ENCODE measurements around the gene DEF6.

Gene DEF6

GRCh38 chr6:35297601-35298481 is at the start of gene DEF6:
Gene DEF6 (plus strand): TSS chr6:35297818. CDS start chr6:35297857, 39 bp downstream.
- DNase-seq (ENCODE audit: low read depth, low spot score) = peak; percentile 68

GRCh38 chr6:35248300-35248699 is 49.3 kb upstream of the DEF6 start:
- DNase-seq (ENCODE audit: low read depth, low spot score) = no peak

DNA sequence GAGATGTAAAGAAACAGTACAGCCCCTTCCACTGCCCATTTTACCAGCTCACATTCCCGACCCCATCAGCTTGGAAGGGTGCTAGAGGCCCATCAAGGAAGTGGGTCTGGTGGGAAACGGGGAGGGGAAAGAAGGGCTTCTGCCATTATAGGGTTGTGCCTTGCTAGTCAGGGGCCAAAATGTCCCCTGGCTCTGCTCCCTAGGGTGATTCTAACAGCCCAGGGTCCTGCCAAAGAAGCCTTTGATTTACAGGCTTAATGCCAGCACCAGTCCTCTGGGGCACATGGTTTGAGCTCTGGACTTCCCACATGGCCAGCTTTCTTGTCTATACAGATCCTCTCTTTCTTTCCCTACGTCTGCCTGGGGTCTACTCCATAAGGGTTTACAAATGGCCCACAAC is 48.7 kb upstream of the DEF6 start:
- no peak for DNase-seq (ENCODE audit: low read depth, low spot score)

DNA sequence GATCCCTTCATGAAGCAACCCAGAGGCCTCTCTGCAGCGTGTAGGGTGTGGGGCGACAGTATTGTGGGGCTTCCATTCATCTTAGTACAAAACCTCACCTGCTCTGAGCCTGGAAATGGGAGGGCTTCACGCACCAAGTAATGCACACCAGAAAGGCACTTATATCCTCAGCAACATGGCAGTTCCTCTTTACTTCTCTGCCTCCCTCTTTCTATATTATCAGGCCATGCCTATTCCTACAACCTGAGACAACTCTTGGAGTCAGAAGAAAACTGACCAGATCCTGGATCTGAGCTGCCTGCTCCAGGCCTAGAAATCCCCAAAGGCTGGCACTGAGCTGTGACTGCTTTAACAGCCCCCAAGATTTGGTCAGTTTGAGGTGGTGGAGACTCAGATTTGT is 45.7 kb upstream of the DEF6 start:
- no peak for DNase-seq (ENCODE audit: low read depth, low spot score)

GRCh38 chr6:35253249-35253648 is 44.4 kb upstream of the DEF6 start:
- DNase-seq (ENCODE audit: low read depth, low spot score) = no peak

DNA sequence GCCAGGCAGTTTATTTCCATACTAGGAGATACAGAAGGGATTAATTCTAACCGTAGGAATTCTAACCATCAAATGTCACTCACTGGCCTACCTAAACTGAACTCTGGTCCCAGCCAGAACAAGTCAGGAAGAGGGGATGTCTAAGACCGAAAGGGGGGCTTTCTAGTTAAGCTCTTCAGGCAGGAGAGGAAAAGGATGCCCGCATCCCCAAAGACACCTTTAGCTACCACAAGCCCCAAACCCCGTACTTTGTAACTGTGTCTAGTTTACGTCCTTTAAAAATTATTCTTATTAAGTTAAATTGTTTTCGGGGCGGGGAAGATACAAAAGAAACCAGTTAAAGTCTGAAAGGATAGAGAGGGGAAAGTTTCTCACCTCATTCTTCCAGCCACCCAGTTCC is 39.3 kb upstream of the DEF6 start:
- DNase-seq (ENCODE audit: low read depth, low spot score) = no peak

GRCh38 chr6:35258858-35259193 is 38.8 kb upstream of the DEF6 start:
- no peak for DNase-seq (ENCODE audit: low read depth, low spot score)

DNA sequence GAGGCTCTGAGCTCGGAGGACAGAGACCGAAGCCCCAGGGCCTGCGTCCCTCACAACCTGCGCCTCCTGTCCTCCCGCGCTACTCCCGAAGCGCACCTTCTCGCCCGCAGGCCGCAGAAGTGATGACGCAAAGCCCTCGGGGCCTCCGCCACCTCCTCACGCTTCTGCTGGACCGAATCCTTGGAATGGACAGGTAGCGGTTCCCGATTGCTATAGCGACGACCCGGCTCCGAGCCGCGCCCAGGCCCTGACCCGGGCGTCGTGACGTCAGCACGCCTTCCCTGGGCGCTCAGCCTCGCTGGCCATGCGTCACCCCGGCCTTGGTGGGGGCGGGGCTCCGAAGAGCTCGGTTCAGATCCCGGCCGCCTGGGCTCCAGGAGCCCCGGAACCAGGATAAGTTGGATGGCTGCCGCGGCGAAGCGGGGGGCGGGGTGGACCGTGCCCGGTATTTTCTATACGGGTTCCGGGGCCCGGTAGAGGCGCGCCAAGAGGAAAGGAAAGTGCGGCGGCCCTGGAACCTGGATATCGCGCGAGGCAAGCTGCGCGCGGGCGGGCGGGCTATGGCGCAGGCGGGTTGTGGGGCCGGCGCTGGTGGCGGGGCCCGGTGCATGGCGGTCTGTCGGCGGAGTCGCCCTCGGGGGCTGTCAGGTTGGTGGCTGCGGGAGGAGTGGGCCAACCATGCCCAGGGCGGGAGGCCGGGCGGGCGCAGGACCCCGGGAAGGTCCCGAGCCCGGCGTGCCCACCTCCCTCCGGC is 38.2 kb upstream of the DEF6 start, which contains the start of gene ZNF76:
TSS of gene ZNF76 (plus strand) at position 542 of the 754 bp plus-strand sequence. CDS start 21,417 bp downstream, outside the sequence.
- DNase-seq (ENCODE audit: low read depth, low spot score) = peak; percentile 85

DNA sequence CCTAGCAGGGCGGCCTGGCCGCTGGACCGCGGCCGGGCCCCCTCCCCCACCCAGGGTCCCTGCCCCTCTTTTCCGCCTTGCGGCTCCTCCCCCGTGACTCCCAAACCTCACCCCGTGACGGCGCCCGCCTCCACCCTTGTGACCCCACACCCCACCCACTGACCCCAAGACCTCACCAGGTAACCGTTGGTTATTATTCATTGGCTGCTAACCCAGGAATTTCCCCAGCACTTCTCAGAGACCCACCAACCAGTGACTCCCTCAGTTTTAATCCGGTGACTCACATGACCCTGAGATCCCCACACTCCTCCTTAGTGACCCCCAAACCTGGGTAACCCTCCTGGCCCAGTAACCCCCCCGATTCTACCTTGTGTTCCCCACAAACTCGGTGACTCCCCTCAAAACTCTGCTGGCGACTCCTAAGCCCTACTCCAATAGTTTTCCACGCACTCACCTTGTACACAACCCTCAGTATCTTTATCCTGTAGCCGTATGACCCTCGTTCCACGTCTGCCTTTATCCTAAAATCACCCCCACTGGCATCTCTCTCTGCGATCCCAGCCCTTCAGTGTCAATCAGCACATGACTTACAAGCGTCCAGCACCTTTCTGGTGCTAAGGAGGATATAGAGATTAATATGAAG is 37.5 kb upstream of the DEF6 start:
- DNase-seq (ENCODE audit: low read depth, low spot score) = no peak

DNA sequence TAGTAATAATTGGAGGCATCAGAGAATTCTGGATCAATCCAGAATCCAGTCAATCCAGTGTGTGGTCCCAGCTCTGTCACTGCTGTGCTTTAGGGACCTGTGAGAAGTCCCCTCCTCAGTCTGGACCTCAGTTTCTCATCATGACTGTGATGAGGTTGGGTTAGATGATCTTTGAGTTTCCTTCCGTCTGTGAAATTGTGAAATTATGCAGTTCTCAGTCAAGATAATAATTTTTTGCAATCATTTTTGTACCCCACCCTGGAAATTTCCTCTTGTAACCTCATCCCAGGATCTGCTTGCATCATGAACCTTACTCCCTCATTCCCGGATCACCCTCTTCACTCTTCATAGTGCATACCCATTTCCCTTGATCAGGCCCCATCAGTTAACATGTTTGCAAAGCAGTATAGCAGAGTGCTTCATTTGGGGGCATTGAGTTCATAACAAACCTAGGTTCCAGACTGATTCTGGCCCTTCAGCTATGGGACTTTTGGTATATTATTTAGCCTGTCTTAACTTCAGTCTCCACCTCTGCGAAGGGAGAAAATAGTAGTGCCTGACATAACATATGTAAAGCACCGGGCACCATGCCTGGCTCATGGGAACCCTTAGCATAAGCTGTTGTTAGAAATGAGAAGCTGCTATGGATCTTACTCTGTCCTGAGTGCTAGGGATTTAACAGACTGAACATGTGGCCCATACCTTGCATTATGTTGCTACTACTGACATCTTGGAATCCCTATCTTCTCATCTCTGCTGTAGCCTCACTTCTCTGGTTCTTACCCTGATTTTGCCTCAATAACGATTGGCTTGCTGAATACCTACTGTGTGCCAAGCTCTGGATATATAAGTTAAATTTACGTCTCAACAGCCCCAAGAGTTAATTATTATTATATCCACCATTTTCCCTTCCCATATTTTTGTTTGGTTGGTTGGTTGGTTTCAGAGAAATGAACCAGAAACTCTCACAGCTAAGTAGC is 36.7 kb upstream of the DEF6 start:
- no peak for DNase-seq (ENCODE audit: low read depth, low spot score)

- no peak for DNase-seq (ENCODE audit: low read depth, low spot score)
Observed at GRCh38 chr6:35262596-35262995, 35.0 kb upstream of the DEF6 start.

- DNase-seq (ENCODE audit: low read depth, low spot score) = no peak
Observed at GRCh38 chr6:35264550-35265274, 32.9 kb upstream of the DEF6 start.

GRCh38 chr6:35265523-35265922 is 32.1 kb upstream of the DEF6 start:
- DNase-seq (ENCODE audit: low read depth, low spot score) = no peak

- no peak for DNase-seq (ENCODE audit: low read depth, low spot score)
Observed at GRCh38 chr6:35267446-35267845, 30.2 kb upstream of the DEF6 start.

DNA sequence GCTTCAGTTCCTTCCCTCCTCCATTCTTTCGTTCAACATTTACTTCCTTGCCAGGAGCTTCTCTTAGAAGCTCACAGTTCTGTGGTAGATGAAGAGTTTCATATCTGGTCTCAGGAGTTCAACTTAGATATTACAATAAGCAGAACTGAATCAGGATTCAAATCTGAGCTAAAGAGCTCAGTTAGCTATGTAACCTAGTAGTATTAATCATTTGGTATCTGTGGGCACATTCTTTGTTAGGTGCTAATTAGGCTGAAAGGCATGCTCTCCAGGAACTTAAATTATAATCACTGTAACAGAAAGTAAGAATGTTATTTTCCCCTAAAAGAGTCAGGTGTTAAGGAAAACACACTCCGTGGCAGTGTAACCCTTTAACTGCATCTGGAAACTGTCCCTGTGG is 29.7 kb upstream of the DEF6 start:
- no peak for DNase-seq (ENCODE audit: low read depth, low spot score)

GRCh38 chr6:35272005-35272404 is 25.6 kb upstream of the DEF6 start:
- DNase-seq (ENCODE audit: low read depth, low spot score) = no peak

- no peak for DNase-seq (ENCODE audit: low read depth, low spot score)
Observed at GRCh38 chr6:35273822-35274559, 23.6 kb upstream of the DEF6 start.

DNA sequence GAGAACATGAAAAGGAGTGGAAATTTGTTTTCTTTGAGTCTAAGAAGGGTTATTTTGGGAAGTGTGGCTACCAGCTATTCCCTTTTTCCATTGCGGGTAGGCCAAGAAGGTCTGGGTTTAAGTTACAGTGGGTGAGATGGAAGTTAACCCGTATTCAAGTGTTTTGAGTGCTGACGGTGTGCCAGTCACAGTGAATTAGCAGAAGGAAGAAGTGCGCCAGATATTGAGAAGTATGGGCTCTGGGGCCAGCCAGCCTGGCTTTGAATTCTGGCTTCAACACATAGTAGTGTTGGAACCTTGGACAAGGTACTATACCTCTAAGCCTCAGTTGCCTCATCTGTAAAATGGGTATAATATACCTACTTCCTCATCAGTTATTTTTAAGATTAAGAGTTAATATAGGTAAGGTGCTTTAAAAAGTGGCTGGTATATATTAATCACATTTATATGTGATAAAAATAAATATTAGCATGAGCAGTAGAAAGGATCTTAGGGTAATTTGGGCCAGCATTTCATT is 21.8 kb upstream of the DEF6 start:
- DNase-seq (ENCODE audit: low read depth, low spot score) = no peak

- no peak for DNase-seq (ENCODE audit: low read depth, low spot score)
Observed at GRCh38 chr6:35278708-35279107, 18.9 kb upstream of the DEF6 start.

DNA sequence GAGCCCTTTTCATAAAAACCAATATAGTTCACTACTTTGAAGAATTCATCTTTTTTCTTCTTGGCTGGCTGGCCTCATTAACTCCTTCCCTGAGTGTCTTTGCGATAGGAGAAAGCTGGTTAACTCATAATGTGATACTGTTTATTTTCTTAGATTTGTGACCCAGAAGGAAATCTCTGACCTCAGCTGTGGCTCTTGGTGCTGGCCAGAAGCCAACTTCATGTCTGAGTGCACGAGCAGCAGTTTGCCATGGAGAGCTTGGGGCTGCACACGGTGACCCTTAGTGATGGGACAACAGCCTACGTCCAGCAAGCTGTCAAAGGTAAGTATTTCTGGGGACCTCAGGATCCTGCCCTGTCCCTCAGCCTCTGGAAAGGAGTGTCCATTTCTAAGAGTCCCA is 16.7 kb upstream of the DEF6 start:
- no peak for DNase-seq (ENCODE audit: low read depth, low spot score)

Data from brain pericyte (primary cell).